C4-2B (cell line): ENCODE measurements around the gene SLC6A13.

Experiments used
- H3K27ac ChIP-seq: fragments of 450-650 bp; 2 replicates; pipeline ENCODE4 v1.5.1; 2017
- ZFX ChIP-seq: fragments of 450-650 bp; IDR thresholded peaks from 2 replicates; pipeline ENCODE4 v1.6.1; 2017
- TF ChIP-seq, protein P1 (sequence below): fragments of 450-650 bp; conservative IDR thresholded peaks from 2 replicates; pipeline ENCODE4 v1.5.1; 2017; ENCODE audit warnings: mild to moderate bottlenecking

Gene SLC6A13

DNA sequence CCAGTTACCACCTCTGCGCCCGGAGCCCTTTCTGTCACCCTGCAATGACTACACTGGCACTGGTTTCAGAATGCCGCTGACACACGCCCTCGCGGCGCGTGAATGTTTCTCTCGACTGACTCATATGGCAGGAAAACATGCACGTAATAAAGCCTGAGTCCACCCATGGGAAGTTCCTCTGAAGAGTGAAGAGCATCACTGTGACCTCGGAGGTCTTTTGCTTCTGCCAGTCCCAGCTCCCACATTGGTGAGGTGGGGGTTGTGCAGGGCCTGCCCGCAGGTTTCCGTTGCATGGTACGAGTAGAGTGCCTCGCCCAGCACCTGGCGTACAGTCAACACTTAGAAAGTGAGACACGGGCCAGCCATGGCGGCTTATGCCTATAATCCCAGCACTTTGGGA, 37.6 kb downstream of the SLC6A13 start:
- H3K27ac ChIP-seq: no peak overlapping the region
- no peak for TF ChIP-seq ZFX
- TF ChIP-seq, protein P1, sequence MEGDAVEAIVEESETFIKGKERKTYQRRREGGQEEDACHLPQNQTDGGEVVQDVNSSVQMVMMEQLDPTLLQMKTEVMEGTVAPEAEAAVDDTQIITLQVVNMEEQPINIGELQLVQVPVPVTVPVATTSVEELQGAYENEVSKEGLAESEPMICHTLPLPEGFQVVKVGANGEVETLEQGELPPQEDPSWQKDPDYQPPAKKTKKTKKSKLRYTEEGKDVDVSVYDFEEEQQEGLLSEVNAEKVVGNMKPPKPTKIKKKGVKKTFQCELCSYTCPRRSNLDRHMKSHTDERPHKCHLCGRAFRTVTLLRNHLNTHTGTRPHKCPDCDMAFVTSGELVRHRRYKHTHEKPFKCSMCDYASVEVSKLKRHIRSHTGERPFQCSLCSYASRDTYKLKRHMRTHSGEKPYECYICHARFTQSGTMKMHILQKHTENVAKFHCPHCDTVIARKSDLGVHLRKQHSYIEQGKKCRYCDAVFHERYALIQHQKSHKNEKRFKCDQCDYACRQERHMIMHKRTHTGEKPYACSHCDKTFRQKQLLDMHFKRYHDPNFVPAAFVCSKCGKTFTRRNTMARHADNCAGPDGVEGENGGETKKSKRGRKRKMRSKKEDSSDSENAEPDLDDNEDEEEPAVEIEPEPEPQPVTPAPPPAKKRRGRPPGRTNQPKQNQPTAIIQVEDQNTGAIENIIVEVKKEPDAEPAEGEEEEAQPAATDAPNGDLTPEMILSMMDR: no peak

DNA sequence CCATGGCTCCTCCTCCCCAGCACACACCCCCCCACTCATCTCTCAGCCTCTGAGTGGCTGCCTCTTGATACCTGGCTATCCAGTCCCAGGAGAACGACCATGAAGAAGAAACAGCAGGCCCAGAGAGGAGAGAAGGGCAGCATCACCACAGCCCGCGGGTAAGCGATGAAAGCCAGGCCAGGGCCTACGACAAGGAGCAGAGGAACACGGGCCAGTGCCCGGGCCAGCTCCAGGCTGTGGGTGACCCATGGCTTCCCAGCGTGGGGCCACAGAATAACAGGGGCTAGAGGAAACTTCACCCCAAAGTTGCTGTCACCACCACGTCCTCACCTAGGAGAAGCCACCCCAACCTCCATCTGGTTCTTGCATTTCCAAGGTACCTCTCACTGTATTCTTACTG, 38.3 kb downstream of the SLC6A13 start:
- TF ChIP-seq ZFX: no peak
- TF ChIP-seq, protein P1: no peak
- no peak overlapping the region for H3K27ac ChIP-seq

DNA sequence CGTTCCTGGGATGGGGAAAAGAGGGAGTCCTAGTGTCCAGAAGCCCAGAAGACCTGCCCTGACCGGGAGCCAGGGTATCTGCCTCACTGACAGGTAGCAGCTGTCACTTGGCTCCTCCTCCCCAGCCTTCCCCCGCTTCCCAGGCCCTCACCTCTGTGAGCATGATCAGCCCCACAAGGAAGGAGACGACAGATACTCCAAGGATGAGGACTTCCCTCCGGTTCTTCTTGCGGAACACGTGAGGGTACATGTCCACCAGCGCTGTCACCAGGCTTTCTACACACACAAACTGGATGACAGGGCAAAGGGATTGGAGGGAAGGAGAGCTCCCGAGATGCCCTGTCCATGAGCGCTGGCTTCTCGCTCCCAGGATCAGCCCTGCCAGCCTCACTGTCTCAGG, 38.8 kb downstream of the SLC6A13 start:
- no peak overlapping the region for H3K27ac ChIP-seq
- TF ChIP-seq ZFX: no peak
- TF ChIP-seq, protein P1: no peak

DNA sequence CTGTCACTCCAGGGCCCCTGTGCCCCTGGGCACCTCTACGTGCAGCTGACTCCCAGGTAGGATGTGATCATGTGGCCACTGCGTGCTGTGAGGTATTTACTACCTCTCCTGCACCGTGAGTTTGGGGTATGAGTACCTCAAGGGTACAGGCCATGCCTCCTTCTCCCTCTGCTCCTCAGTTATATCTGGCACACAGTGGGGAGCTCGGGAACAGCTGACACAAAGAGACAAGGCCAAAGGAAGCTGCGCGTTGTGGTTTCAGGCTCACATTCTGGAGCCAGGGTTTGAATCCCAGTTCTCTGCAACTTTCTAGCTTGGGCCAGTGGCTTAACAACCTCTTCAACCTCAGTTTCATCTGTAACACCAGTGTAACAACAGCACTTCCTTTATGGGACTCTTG, 40.9 kb downstream of the SLC6A13 start:
- TF ChIP-seq, protein P1: no peak
- TF ChIP-seq ZFX: no peak
- no peak overlapping the region for H3K27ac ChIP-seq

DNA sequence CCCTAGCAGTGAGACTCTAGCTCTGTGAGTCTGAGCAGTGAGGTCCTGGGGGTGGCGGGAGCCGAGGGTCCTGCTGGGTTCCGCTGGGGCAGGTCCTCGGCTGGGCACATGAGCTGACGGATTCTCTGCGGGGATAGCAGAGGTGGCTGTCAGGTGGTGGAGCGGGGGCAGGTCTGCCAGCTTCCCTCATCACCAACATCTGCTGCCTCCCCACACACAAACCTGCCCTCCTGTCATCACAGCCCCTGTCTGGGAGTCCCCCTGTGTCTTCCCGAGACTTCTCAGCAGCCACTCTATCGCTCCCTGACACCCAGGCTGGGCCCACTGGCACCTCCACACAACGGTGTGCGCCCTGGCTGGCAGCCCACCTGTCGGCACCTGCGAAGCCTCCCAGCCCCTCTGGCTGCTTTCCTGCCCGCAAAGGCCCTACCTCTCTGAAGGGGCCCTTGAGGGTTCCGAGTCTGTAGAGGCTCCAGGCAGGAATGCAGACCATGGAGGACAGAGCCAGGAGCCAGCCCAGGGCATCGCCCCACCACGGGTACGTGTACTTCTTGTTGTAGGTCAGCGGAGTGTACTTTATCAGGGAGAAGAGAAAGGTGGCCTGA, 41.6 kb downstream of the SLC6A13 start:
- no peak overlapping the region for H3K27ac ChIP-seq
- TF ChIP-seq, protein P1: no peak
- no peak for TF ChIP-seq ZFX

DNA sequence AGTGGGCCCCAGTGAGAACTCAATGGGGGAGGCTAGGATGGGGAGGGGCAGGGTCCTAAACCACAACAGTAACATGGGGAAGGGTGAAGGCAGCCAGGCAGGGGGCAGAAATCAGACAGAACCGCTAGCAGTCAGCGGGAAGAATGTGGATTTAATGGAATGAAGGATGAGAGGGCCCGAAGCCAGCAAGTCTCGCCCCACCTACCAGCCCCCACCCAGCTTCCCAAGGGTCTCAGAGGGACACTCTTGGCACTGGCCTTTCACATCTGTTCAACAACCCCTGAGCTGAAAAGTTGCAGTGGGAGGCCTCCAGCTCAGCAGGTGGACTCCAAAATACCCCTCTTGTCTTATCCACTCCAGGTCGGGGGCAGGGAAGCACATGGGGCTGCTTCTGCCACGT, 42.1 kb downstream of the SLC6A13 start:
- H3K27ac ChIP-seq: no peak overlapping the region
- TF ChIP-seq, protein P1: no peak
- TF ChIP-seq ZFX: no peak

DNA sequence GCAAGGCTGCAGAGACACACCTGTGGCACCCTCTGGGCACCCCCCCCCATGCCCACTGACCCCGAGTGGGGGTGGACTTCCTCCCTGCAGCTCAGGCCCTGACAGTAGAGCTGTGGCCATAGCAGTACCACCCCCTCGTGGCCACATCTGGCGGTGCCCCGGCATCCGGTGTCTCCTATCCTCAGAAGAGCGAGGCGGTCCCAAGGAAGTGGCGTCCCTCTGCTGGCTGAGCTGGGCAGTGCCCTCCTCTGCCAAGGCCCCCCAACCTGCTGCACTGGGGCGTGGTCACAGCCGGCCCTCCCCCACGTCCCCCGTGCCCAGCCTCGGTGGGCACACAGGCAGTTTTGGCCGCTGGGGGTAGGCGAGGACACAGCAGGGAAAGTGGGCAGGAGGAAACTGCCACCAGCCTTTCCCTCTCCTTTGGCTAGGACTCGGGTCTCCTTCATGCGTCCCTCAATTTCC, 42.7 kb downstream of the SLC6A13 start:
- no peak overlapping the region for H3K27ac ChIP-seq
- TF ChIP-seq ZFX: no peak
- TF ChIP-seq, protein P1: peak; percentile 89
